Central memory CD8-positive, alpha-beta T cell (primary cell): ENCODE data around the gene LRPPRC.

Source experiments
- ATAC-seq: fragments of 150-1000 bp; cut with Tn5 transposase; replicated peaks from 2 replicates; pipeline ENCODE4 v1.10.0; 2022; ENCODE audit warnings: mild to moderate bottlenecking, moderate FRiP score, moderate number of reproducible peaks; ENCODE audit not compliant: poor library complexity, severe bottlenecking; ENCODE audit errors: extremely low read depth
- DNase-seq, 2 donors: peaks; one replicate each; pipeline ENCODE4 v3.0.0; 2021; ENCODE audit warnings: low spot score in 2 of 2
- H3K27ac Mint-ChIP-seq: one replicate; pipeline ENCODE4 v1.8.0; 2022; ENCODE audit warnings: low read depth, mild to moderate bottlenecking, moderate library complexity, mixed read lengths
- H3K27me3 Mint-ChIP-seq: one replicate; pipeline ENCODE4 v1.8.0; 2022; ENCODE audit warnings: mixed read lengths
- H3K36me3 Mint-ChIP-seq: one replicate; pipeline ENCODE4 v1.8.0; 2022; ENCODE audit warnings: mild to moderate bottlenecking, moderate library complexity, mixed read lengths; ENCODE audit not compliant: insufficient read depth
- H3K4me1 Mint-ChIP-seq: one replicate; pipeline ENCODE4 v1.8.0; 2022; ENCODE audit warnings: mixed read lengths
- H3K4me3 Mint-ChIP-seq: one replicate; pipeline ENCODE4 v1.8.0; 2022; ENCODE audit warnings: mild to moderate bottlenecking, moderate library complexity, mixed read lengths
- H3K9me3 Mint-ChIP-seq: one replicate; pipeline ENCODE4 v1.8.0; 2022; ENCODE audit warnings: mixed read lengths

The LRPPRC gene

GRCh38 chr2:43877782-43878464 lies 117.9 kb downstream of the LRPPRC start:
- H3K4me1 Mint-ChIP-seq, result peaks cover 6% of the 10 kb centered on the region
- H3K36me3 Mint-ChIP-seq, result no peaks in the 10 kb centered on the region
- no peak overlapping the region for H3K27ac Mint-ChIP-seq
- H3K9me3 Mint-ChIP-seq, result no peaks in the 10 kb centered on the region
- ATAC-seq (peak; percentile 64), DNase-seq (peak; percentile 40 to 42)
- H3K27me3 Mint-ChIP-seq, result peaks cover 39% of the 10 kb centered on the region
- no peak overlapping the region for H3K4me3 Mint-ChIP-seq

- H3K27ac Mint-ChIP-seq, result no peak overlapping the region
- no peak overlapping the region for H3K4me3 Mint-ChIP-seq
- ATAC-seq (no peak), DNase-seq (no peak)
- H3K4me1 Mint-ChIP-seq, result peaks cover 6% of the 10 kb centered on the region
- no peaks in the 10 kb centered on the region for H3K36me3 Mint-ChIP-seq
- no peaks in the 10 kb centered on the region for H3K9me3 Mint-ChIP-seq
- peaks cover 55% of the 10 kb centered on the region for H3K27me3 Mint-ChIP-seq
Measured at GRCh38 chr2:43874776-43875451, 120.9 kb downstream of the LRPPRC start.

- Mint-ChIP-seq H3K27ac (no peak overlapping the region), H3K9me3 (no peaks in the 10 kb centered on the region), H3K4me1 (no peaks in the 10 kb centered on the region), H3K36me3 (no peaks in the 10 kb centered on the region), H3K27me3 (peaks cover 73% of the 10 kb centered on the region), H3K4me3 (no peak overlapping the region)
- ATAC-seq (no peak), DNase-seq (no peak)
Measured at GRCh38 chr2:43872151-43872550, 123.6 kb downstream of the LRPPRC start.

- Mint-ChIP-seq H3K4me1 (no peaks in the 10 kb centered on the region), H3K27ac (no peak overlapping the region), H3K27me3 (peaks cover 90% of the 10 kb centered on the region), H3K4me3 (no peak overlapping the region), H3K9me3 (no peaks in the 10 kb centered on the region), H3K36me3 (no peaks in the 10 kb centered on the region)
- ATAC-seq, result no peak
- no peak for DNase-seq
Measured at GRCh38 chr2:43855292-43855691, 140.5 kb downstream of the LRPPRC start.

- peaks cover 83% of the 10 kb centered on the region for H3K27me3 Mint-ChIP-seq
- ATAC-seq, result no peak
- no peak overlapping the region for H3K27ac Mint-ChIP-seq
- H3K36me3 Mint-ChIP-seq, result no peaks in the 10 kb centered on the region
- no peak for DNase-seq
- no peak overlapping the region for H3K4me3 Mint-ChIP-seq
- H3K9me3 Mint-ChIP-seq, result no peaks in the 10 kb centered on the region
- no peaks in the 10 kb centered on the region for H3K4me1 Mint-ChIP-seq
Measured at GRCh38 chr2:43854671-43855070, 141.1 kb downstream of the LRPPRC start.

GRCh38 chr2:43853141-43854081 lies 142.4 kb downstream of the LRPPRC start:
- no peak for DNase-seq
- no peaks in the 10 kb centered on the region for H3K9me3 Mint-ChIP-seq
- H3K4me3 Mint-ChIP-seq, result no peak overlapping the region
- no peaks in the 10 kb centered on the region for H3K4me1 Mint-ChIP-seq
- no peaks in the 10 kb centered on the region for H3K36me3 Mint-ChIP-seq
- no peak overlapping the region for H3K27ac Mint-ChIP-seq
- no peak for ATAC-seq
- peaks cover 71% of the 10 kb centered on the region for H3K27me3 Mint-ChIP-seq

- Mint-ChIP-seq H3K27me3 (peaks cover 68% of the 10 kb centered on the region), H3K27ac (no peak overlapping the region), H3K4me1 (no peaks in the 10 kb centered on the region), H3K9me3 (no peaks in the 10 kb centered on the region), H3K4me3 (no peak overlapping the region), H3K36me3 (no peaks in the 10 kb centered on the region)
- DNase-seq (no peak), ATAC-seq (no peak)
Measured at GRCh38 chr2:43852196-43852730, 143.5 kb downstream of the LRPPRC start.

GRCh38 chr2:43851011-43851980 lies 144.5 kb downstream of the LRPPRC start:
- no peak for ATAC-seq
- H3K27me3 Mint-ChIP-seq, result peaks cover 60% of the 10 kb centered on the region
- no peaks in the 10 kb centered on the region for H3K9me3 Mint-ChIP-seq
- H3K4me1 Mint-ChIP-seq, result no peaks in the 10 kb centered on the region
- H3K4me3 Mint-ChIP-seq, result no peak overlapping the region
- no peaks in the 10 kb centered on the region for H3K36me3 Mint-ChIP-seq
- no peak overlapping the region for H3K27ac Mint-ChIP-seq
- no peak for DNase-seq

- Mint-ChIP-seq H3K9me3 (no peaks in the 10 kb centered on the region), H3K4me3 (no peak overlapping the region), H3K36me3 (no peaks in the 10 kb centered on the region), H3K27ac (no peak overlapping the region), H3K4me1 (no peaks in the 10 kb centered on the region), H3K27me3 (peaks cover 31% of the 10 kb centered on the region)
- no peak for DNase-seq
- ATAC-seq, result no peak
Measured at GRCh38 chr2:43848214-43848613, 147.6 kb downstream of the LRPPRC start.

GRCh38 chr2:43846140-43846793 lies 149.5 kb downstream of the LRPPRC start:
- DNase-seq (no peak), ATAC-seq (no peak)
- Mint-ChIP-seq H3K9me3 (no peaks in the 10 kb centered on the region), H3K4me1 (no peaks in the 10 kb centered on the region), H3K27ac (no peak overlapping the region), H3K36me3 (no peaks in the 10 kb centered on the region), H3K27me3 (peaks cover 17% of the 10 kb centered on the region), H3K4me3 (no peak overlapping the region)

- Mint-ChIP-seq H3K4me3 (no peak overlapping the region), H3K27ac (no peak overlapping the region), H3K9me3 (no peaks in the 10 kb centered on the region), H3K36me3 (no peaks in the 10 kb centered on the region), H3K27me3 (peaks cover 18% of the 10 kb centered on the region), H3K4me1 (no peaks in the 10 kb centered on the region)
- DNase-seq (no peak), ATAC-seq (no peak)
Measured at GRCh38 chr2:43845181-43845580, 150.6 kb downstream of the LRPPRC start.
